HepG2 (cell line): Measurements from ENCODE around the gene PCP4L1. TPM values are rescaled to one million over a fixed set of nuclear protein-coding genes. Genes with fewer than 3 reads are reported as not detected.

Experiments used
- ATAC-seq: fragments of 200-7000 bp; cut with Tn5 transposase; 3 replicates; pipeline ENCODE4 v1.9.1; 2020; ENCODE audit warnings: mild to moderate bottlenecking, moderate library complexity
- BruUV-seq: library from RNA; stranded (reverse); fragments of 400-500 nt; replicated peaks from 2 replicates; lab custom pipeline; 2021; lab: Mats Ljungman, UMichigan
- CTCF ChIA-PET: fragments of 300-600 bp; formaldehyde crosslinking; extraction: SDS; loops from one replicate; lab custom pipeline; 2021; ENCODE audit warnings: low total read pairs, inconsistent platforms, low intra/inter-chr PET ratio; lab: Yijun Ruan, JAX
- POLR2A ChIA-PET: fragments of 350-600 bp; sonication (Branson Sonifier 250); formaldehyde crosslinking; loops from one replicate; lab custom pipeline; 2020; ENCODE audit warnings: antibody characterized with exemption, inconsistent platforms; lab: Yijun Ruan, JAX
- DNase-seq: peaks from one replicate; pipeline ENCODE4 v3.0.0-alpha.2; 2015; ENCODE audit warnings: low spot score
- FAIRE-seq: peaks from 3 replicates; lab custom pipeline; 2011; peaks lifted over from hg19 to GRCh38; lab: Jason Lieb, UNC
- H2AFZ ChIP-seq: one replicate; pipeline ENCODE4 v1.6.1; 2011; ENCODE audit warnings: low read length, inconsistent platforms
- H3K27ac ChIP-seq: fragments of 300-600 bp; 3 replicates; pipeline ENCODE4 v1.8.0; 2011; ENCODE audit warnings: mixed run types, mild to moderate bottlenecking, mixed read lengths, low read length, inconsistent platforms; ENCODE audit not compliant: insufficient read depth; ENCODE audit errors: extremely low read length
- H3K27me3 ChIP-seq, 2 experiments: fragments of 200-600 bp in 1 of 2; 2 replicates in 1 of 2; 3 replicates in 1 of 2; pipeline versions ENCODE4 v1.6.0 to v1.8.0; 2011; ENCODE audit warnings: low read length in 2 of 2, mild to moderate bottlenecking in 2 of 2, moderate library complexity in 2 of 2, inconsistent platforms in 1 of 2; ENCODE audit not compliant: insufficient read depth in 2 of 2, control insufficient read depth in 1 of 2
- H3K36me3 ChIP-seq, 2 experiments: fragments of 200-600 bp in 1 of 2; replicated peaks in 1 of 2; 2 replicates in 1 of 2; 3 replicates in 1 of 2; pipeline versions ENCODE4 v1.5.1 to v1.8.0; 2011; ENCODE audit warnings: low read length in 2 of 2, inconsistent platforms in 1 of 2; ENCODE audit not compliant: insufficient read depth in 2 of 2, control insufficient read depth in 1 of 2
- H3K4me1 ChIP-seq: 2 replicates; pipeline ENCODE4 v1.5.1; 2012; ENCODE audit warnings: low read length, inconsistent platforms; ENCODE audit not compliant: insufficient read depth
- H3K4me2 ChIP-seq: 2 replicates; pipeline ENCODE4 v1.6.0; 2011; ENCODE audit warnings: low read depth, low read length, inconsistent platforms
- H3K4me3 ChIP-seq, 3 experiments: fragments of 200-600 bp in 1 of 3; sonication (generic), shearing (Covaris generic) in 1 of 3; replicated peaks in 1 of 3; 2 replicates each; pipeline ENCODE4 v1.5.1; 2011 to 2016; ENCODE audit warnings: low read length in 3 of 3, inconsistent platforms in 2 of 3, low read depth in 2 of 3, mild to moderate bottlenecking in 2 of 3, control low read depth in 1 of 3, mixed read lengths in 1 of 3; ENCODE audit not compliant: insufficient read depth in 1 of 3
- H3K79me2 ChIP-seq: one replicate; pipeline ENCODE4 v1.6.1; 2011; ENCODE audit warnings: low read length, inconsistent platforms; ENCODE audit not compliant: insufficient read depth
- H3K9ac ChIP-seq: 2 replicates; pipeline ENCODE4 v1.6.0; 2011; ENCODE audit warnings: mild to moderate bottlenecking, low read depth, low read length, inconsistent platforms; ENCODE audit not compliant: insufficient read depth
- H3K9me3 ChIP-seq: 2 replicates; pipeline ENCODE4 v1.5.1; 2012; ENCODE audit warnings: mild to moderate bottlenecking, low read length
- H4K20me1 ChIP-seq: 2 replicates; pipeline ENCODE4 v1.6.0; 2011; ENCODE audit warnings: inconsistent platforms, mild to moderate bottlenecking, low read length, moderate library complexity; ENCODE audit not compliant: insufficient read depth
- AGO2 ChIP-seq: fragments of 200-400 bp; formaldehyde crosslinking; optimal IDR thresholded peaks from 2 replicates; pipeline ENCODE3; 2017; ENCODE audit warnings: mild to moderate bottlenecking, low read depth, low read length, moderate library complexity
- CAMTA2 ChIP-seq: sonication (generic); formaldehyde crosslinking; IDR thresholded peaks from 2 replicates; pipeline ENCODE4 v1.4.0; 2020; ENCODE audit warnings: mild to moderate bottlenecking, missing genetic modification reagents, borderline replicate concordance
- CC2D1A ChIP-seq: sonication (generic); formaldehyde crosslinking; IDR thresholded peaks from 2 replicates; pipeline ENCODE4 v1.8.1; 2023; ENCODE audit warnings: mild to moderate bottlenecking, missing genetic modification reagents
- GFI1 ChIP-seq: sonication (generic); formaldehyde crosslinking; IDR thresholded peaks from 2 replicates; pipeline ENCODE4 v1.5.0; 2020; ENCODE audit warnings: missing genetic modification reagents, mild to moderate bottlenecking, borderline replicate concordance
- HNF4G ChIP-seq, 2 experiments: sonication (generic) in 1 of 2; formaldehyde crosslinking in 1 of 2; IDR thresholded peaks; 2 replicates each; pipeline versions ENCODE4 v1.4.0 to v1.6.1; 2011 to 2020; ENCODE audit warnings: borderline replicate concordance in 2 of 2, low read depth in 2 of 2, mild to moderate bottlenecking in 2 of 2, low read length in 1 of 2, missing genetic modification reagents in 1 of 2, moderate library complexity in 1 of 2
- HOXA7 ChIP-seq: sonication (generic); formaldehyde crosslinking; IDR thresholded peaks from 2 replicates; pipeline ENCODE4 v1.8.1; 2022; ENCODE audit warnings: mild to moderate bottlenecking, missing genetic modification reagents, moderate library complexity
- HOXA9 ChIP-seq: sonication (generic); formaldehyde crosslinking; IDR thresholded peaks from 2 replicates; pipeline ENCODE4 v1.8.1; 2022; ENCODE audit warnings: missing genetic modification reagents, mild to moderate bottlenecking, moderate library complexity, borderline replicate concordance
- ISL2 ChIP-seq: sonication (generic); formaldehyde crosslinking; IDR thresholded peaks from 2 replicates; pipeline ENCODE4 v1.5.0; 2020; ENCODE audit warnings: missing genetic modification reagents
- PAX8 ChIP-seq: sonication (generic); formaldehyde crosslinking; IDR thresholded peaks from 2 replicates; pipeline ENCODE4 v1.8.0; 2022; ENCODE audit warnings: mild to moderate bottlenecking, missing genetic modification reagents, borderline replicate concordance
- POLR2A ChIP-seq, 2 experiments: IDR thresholded peaks; 2 replicates each; pipeline ENCODE4 v1.6.1; 2011; ENCODE audit warnings: low read depth in 2 of 2, low read length in 2 of 2, mild to moderate bottlenecking in 1 of 2, moderate library complexity in 1 of 2; ENCODE audit not compliant: insufficient read depth in 1 of 2
- RXRA ChIP-seq: sonication (generic); formaldehyde crosslinking; IDR thresholded peaks from 2 replicates; pipeline ENCODE4 v1.5.1; 2020; ENCODE audit warnings: missing genetic modification reagents
- ZNF207 ChIP-seq: fragments of 450-650 bp; IDR thresholded peaks from 2 replicates; pipeline ENCODE4 v1.6.1; 2016; ENCODE audit warnings: antibody characterized with exemption, borderline replicate concordance
- ZNF652 ChIP-seq: IDR thresholded peaks from 2 replicates; pipeline ENCODE4 v1.6.1; 2016; ENCODE audit warnings: low read depth, borderline replicate concordance
- ZNF687 ChIP-seq: sonication (generic); formaldehyde crosslinking; IDR thresholded peaks from 2 replicates; pipeline ENCODE4 v1.5.1; 2020; ENCODE audit warnings: mild to moderate bottlenecking, missing genetic modification reagents, moderate library complexity
- ZNF740 ChIP-seq: sonication (generic); formaldehyde crosslinking; IDR thresholded peaks from 2 replicates; pipeline ENCODE4 v1.4.0; 2020; ENCODE audit warnings: missing genetic modification reagents
- ZNF790 ChIP-seq: sonication (generic); formaldehyde crosslinking; IDR thresholded peaks from 2 replicates; pipeline ENCODE4 v1.8.0; 2022; ENCODE audit warnings: missing genetic modification reagents, mild to moderate bottlenecking, borderline replicate concordance
- ZNF841 ChIP-seq: sonication (generic); formaldehyde crosslinking; IDR thresholded peaks from 2 replicates; pipeline ENCODE4 v1.8.1; 2023; ENCODE audit warnings: missing genetic modification reagents, borderline replicate concordance
- WGBS: methylation state at CpG from one replicate; pipeline ENCODE4 v1.1.6; 2017; ENCODE audit warnings: low lambda C conversion rate; 5-methylcytosine and 5-hydroxymethylcytosine counted together
- in situ Hi-C: cut with HindIII; loops from 2 replicates; pipeline ENCODE4 v1.10.0; 2017; ENCODE audit warnings: low pct_unique_long_range_greater_than_20kb; ENCODE audit not compliant: extremely low pct_ligation_motif_present
- intact Hi-C: fragments of 100-400 bp; cut with micrococcal nuclease; formaldehyde crosslinking; loops from one replicate; pipeline ENCODE4 v1.10.0; 2022; ENCODE audit not compliant: unreplicated experiment
- polyA plus RNA-seq, 8 experiments: library from polyadenylated mRNA; depleted of rRNA in 3 of 8; stranded (reverse) in 7 of 8; unstranded in 1 of 8; fragments of >200 nt; fragmentation: Illumina TruSeq in 4 of 8; extraction: Trizol in 4 of 8; gene quantifications; 2 replicates each; pipeline versions ENCODE4 v1.2.1 to v1.2.3, GENCODE V29; 2011 to 2016; ENCODE audit warnings: low read depth in 4 of 8, missing spikeins in 1 of 8, mixed read lengths in 1 of 8; ENCODE audit not compliant: insufficient read depth in 1 of 8
- total RNA-seq, 5 experiments: library from RNA; depleted of rRNA; stranded (reverse); fragments of >200 nt; fragmentation: Illumina TruSeq; extraction: Trizol; gene quantifications; 2 replicates each; pipeline ENCODE4 v1.2.3, GENCODE V29; 2016; ENCODE audit warnings: low read depth in 1 of 5

The PCP4L1 gene
- total and polyA plus RNA-seq, 2 of the 13 experiments (the other 11 are each of a cell fraction or from before 2014, with no cell fraction given): 0.28 TPM; not detected in 1

GRCh38 chr1:161215076-161215475, 43.5 kb upstream of the PCP4L1 start, which contains the start of gene FCER1G (continued):
- TF ChIP-seq ZNF687 (CRISPR knock-in tag) (peak; percentile 26; the same call in 1 of the 2 replicates), AGO2 (peak; percentile 60)

- peak overlapping the region; percentile 99 for H3K27ac ChIP-seq
- no TSS peak for BruUV-seq
- CTCF ChIA-PET: no interaction called here
- TF ChIP-seq HOXA7 (CRISPR knock-in tag) (no peak), GFI1 (no peak), ZNF207 (no peak), ZNF740 (CRISPR knock-in tag) (no peak), CC2D1A (CRISPR knock-in tag) (no peak), HOXA9 (no peak), ZNF841 (CRISPR knock-in tag) (no peak), ZNF652 (CRISPR knock-in tag) (no peak), ISL2 (CRISPR knock-in tag) (0 out of 2 replicates have a peak, but pooled peaks have one; percentile 2), RXRA (CRISPR knock-in tag) (no peak), PAX8 (0 out of 2 replicates have a peak, but pooled peaks have one; percentile 40), HNF4G (IDR thresholded peaks at IDR 0.05; ENCODE audit: borderline replicate concordance, low read depth, low read length) (0 out of 2 replicates have a peak, but pooled peaks have one; percentile 9), HNF4G (CRISPR knock-in tag; IDR thresholded peaks at IDR 0.05; ENCODE audit: borderline replicate concordance, low read depth) (no peak), CAMTA2 (CRISPR knock-in tag) (no peak), POLR2A (IDR thresholded peaks at IDR 0.05; ENCODE audit: insufficient read depth in 1 of 2, low read depth in 2 of 2, low read length in 2 of 2) (peak in 1 of 2 experiments; percentile 14; a peak in 2 of 4 replicates), ZNF790 (CRISPR knock-in tag) (no peak)
Observed at GRCh38 chr1:161216945-161217712, 41.4 kb upstream of the PCP4L1 start.

More at GRCh38 chr1:161216945-161217712, 41.4 kb upstream of the PCP4L1 start:
- H3K9ac ChIP-seq: peak overlapping the region; percentile 67
- FAIRE-seq: peak; percentile 58
- 52% methylated on average over 7 of the region's 7 CpGs for WGBS
- H3K27me3 ChIP-seq: no peaks in the 10 kb centered on the region; a peak in 1 of 5 replicates
- H3K4me1 ChIP-seq: peaks cover 65% of the 10 kb centered on the region
- peak overlapping the region in 2 of 3 experiments; percentile 31 to 63; a peak in 3 of 6 replicates for H3K4me3 ChIP-seq
- H3K9me3 ChIP-seq: no peaks in the 10 kb centered on the region
- in situ Hi-C loops (no loop called here), intact Hi-C loops (no loop called here)
- peaks cover 6% of the 10 kb centered on the region for H3K79me2 ChIP-seq
- H3K4me2 ChIP-seq: peak overlapping the region; percentile 87
- peak; percentile 59 for DNase-seq
- H4K20me1 ChIP-seq: peaks cover 3% of the 10 kb centered on the region
- H2AFZ ChIP-seq: no peak overlapping the region
- POLR2A ChIA-PET: interaction anchor here (0.8 to 12.5 kb wide), 11 partner anchors 9 to 172 kb away, joined by 3 to 357 read pairs (median 11); partner anchors contain the start of genes ADAMTS4, NDUFS2, PPOX and SDHC
- ATAC-seq: peak; percentile 17
- H3K36me3 ChIP-seq: peaks cover 2 to 28% of the 10 kb centered on the region in 2 experiments
